ENCODE results near the gene FAM50A.

DNA sequence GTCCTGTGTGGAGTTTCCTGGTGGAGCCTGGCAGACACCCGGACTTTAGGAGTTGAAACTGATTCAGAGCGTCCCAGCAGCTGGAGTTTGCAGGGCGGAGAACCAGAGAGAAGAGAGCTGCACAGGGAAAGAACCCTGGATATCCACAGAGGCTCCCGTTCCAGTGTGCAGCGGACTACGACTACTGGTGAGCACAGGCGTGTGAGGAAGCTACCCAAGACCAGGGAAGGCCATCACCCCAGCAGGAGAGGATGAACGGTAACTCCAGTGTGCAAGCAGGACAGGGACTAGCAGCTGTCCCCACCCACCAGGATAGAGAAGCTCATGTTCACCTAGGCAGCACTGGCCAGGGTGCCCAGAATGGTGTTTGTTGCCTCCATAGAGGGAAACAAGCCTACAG lies 32.9 kb downstream of the FAM50A start:
- no peak for TF ChIP-seq CTCF (IDR thresholded peaks at IDR 0.05)
- TF ChIP-seq EZH2 (IDR thresholded peaks at IDR 0.05; ENCODE audit: borderline replicate concordance, insufficient read depth, low read depth, low read length, poor library complexity, severe bottlenecking): no peak

Measured in B cell (primary cell).